Skeletal muscle cell (primary cell): ENCODE data around the gene KCNF1.

Source experiments
- DNase-seq: peaks from one replicate; pipeline ENCODE4 v3.0.0-alpha.2; 2010; ENCODE audit warnings: low read depth
- H3K4me3 ChIP-seq: 2 replicates; pipeline ENCODE4 v1.5.1; 2011; ENCODE audit warnings: low read depth, mild to moderate bottlenecking, control low read depth, low read length, moderate library complexity

KCNF1 gene

DNA sequence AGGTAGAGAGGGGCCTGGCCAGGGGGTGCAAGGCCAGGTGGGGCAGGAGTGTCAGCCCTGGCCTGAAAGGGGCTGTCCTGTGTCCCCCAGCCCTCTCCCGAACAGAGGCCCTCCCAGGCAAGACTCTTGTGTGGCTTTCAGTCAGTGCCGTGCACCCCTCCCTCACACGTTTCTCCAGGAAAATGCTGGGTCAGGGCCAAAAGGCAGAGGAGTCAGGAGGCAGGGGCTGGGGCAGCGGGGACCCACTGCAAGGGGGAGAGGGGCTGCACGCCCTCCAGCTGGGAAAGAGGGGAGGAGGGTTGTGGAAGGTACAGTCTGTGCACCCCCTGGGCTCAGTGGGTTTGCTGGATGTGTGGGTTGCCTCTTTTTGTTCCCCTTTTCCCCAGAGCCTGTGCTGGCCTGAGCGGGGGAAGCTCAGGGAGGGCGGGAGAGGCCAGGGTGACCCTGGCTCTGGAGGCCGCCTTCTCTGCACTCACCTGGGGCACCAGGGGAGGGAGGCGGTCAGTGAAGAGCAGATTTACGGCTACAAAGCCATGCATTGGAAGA, 4.1 kb downstream of the KCNF1 start:
- no peak overlapping the region for H3K4me3 ChIP-seq
- no peak for DNase-seq

DNA sequence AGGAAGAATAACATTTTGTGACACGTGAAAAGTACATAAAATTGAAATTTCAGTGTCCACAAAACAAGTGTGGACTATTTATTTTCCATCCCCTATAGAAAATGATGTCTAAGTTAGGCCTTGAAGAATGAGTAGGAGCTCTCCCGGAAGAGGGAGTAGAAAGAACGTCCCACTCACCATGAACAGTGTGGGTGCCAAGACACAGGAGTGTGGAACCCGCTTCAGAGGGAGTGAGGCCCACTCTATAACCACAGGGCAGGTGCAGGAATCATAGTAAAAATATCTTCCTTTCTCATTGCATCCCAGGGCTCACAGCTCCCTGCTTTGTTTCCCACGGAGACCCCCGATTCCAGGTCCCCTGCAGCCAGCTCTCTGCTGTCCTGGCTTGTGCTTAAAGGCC, 5.2 kb downstream of the KCNF1 start:
- H3K4me3 ChIP-seq, result no peak overlapping the region

DNA sequence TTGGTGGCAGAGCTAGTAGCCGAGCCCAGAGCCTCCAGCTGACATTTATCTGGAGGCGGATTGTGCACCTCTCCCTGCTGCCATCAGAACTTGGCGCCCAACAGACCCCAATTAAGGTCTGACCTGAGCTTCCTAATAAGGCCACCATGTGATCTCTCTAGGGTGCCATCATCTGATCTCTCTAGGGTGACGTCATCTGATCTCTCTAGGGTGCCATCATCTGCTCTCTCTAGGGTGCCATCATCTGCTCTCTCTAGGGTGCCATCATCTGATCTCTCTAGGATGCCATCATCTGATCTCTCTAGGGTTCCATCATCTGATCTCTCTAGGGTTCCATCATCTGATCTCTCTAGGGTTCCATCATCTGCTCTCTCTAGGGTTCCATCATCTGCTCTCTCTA, 6.2 kb downstream of the KCNF1 start:
- DNase-seq, result no peak
- no peak overlapping the region for H3K4me3 ChIP-seq

More for the DNA sequence above, 5.2 kb downstream of the KCNF1 start:
- no peak for DNase-seq

DNA sequence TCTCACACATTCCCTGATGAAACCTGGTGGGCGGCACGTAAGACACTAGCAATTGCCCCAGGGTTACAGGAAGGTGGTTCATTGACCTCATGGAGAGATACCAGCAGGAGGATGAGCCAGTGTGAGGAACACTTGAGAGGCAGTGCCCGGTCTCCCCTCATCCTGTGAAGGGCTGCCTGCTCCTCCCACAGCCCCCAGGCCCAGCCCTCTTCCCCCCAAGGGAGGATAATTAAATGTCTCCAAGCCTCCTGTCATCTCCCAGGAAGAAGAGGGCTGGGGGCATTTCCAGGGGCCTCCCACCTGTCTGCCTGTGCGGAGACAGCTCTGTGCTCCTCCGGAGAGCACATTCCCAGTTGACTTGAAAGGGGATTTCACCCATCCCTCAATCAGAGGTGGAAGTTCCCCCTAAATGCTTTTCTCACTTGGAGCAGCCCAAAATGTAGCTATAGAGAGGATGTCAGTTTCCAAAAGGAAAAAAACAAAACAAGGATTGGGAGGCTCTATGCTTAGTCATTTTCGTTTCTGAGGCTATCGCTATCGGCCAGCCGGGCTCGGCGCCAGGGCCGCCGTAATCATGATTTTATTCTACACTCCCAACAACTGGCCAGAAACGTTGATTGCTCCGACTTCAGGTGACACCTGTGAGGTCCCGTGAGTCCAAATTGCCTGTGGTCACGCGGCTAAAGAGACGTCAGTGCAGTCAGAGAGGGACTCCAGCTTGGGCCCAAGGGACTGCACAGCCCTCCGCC, 7.1 kb downstream of the KCNF1 start:
- no peak overlapping the region for H3K4me3 ChIP-seq
- no peak for DNase-seq

DNA sequence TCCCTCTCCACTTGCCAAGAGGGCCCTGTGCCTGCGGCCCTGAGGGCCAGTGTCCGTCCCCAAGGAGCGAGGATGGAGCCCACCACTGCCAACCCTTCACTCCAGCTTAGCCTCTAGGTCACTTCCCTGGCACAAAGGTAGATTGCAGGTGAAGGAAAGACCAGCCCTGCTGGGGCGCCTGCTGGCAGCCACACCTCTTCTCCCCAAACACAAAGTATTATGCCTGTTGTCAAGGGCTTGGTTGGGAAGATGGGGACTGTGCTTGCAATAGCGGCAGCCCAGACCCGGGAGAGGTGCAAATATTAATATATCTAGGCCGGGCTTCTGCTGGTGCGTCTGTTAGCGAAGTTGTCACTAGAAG, 7.7 kb downstream of the KCNF1 start:
- DNase-seq, result no peak
- H3K4me3 ChIP-seq, result no peak overlapping the region

DNA sequence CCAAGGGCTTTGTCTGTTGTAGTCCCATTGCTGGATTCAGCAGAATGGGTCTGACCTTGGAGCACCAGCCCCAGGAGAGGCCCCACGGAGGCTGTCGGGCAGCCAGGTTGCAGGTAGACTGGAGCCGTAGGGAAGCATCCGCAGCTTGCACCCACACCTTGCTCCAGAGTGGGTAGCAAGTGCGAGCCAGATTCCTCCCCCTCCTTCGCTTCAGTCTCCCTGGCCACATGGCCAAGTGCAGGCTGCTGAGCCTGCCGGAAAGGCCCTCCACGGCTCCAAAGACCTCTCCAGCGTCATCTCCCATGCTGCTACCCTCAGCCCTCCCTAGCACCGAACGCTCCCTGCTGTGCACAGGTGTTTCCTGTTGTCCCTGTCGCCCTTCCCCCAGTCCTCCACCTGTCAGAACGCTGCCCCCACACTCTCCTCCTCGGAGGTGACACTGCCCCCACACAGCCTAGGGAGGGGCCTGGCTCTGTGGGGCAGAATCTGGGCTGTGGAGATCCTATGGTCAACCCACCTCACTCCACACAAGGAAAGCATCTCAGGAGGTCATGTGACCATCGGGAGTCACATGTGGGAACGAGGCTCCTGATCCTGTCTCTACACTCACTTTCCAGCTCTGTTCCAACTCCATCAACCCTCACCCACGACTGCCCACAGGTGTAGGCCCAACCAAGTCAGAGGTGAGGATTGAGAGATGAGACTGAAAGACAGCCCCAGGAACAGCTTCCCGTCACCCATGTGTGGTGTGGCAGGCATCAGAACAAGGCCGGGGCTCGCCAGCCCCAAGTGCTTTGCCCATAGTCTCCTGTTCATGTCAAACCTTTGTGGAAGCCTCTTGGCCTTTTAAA, 8.3 kb downstream of the KCNF1 start:
- no peak for DNase-seq
- no peak overlapping the region for H3K4me3 ChIP-seq

DNA sequence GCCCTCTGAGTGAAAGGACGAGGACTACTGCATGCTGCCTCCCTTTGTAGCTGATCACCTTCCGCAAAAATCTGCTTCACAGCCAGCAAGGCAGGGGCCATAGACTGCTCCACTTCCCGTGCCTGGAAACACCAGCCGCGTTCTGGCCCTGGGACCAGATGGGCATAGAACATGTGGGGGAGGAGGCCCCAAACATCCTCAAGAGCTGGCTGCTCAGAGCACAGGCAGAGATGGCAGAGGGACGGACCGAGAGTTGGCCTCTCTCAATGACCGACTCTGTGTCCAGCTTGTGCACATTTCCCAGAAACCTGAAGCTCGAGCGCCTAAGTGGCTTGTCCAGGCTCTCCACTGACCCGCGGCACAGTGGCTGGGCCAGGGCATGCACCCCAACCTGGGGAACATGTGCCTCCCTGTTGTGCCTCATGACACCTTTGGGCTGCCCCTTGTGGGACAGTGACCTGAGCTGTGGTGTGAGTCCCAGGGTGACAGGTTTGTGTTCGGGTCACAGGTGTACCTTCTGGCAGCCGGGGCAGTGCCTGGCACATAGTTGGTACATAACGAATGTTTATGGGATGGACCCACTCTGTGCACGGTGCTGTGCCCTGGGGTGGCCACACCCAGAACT, 9.1 kb downstream of the KCNF1 start:
- no peak overlapping the region for H3K4me3 ChIP-seq
- DNase-seq, result no peak

DNA sequence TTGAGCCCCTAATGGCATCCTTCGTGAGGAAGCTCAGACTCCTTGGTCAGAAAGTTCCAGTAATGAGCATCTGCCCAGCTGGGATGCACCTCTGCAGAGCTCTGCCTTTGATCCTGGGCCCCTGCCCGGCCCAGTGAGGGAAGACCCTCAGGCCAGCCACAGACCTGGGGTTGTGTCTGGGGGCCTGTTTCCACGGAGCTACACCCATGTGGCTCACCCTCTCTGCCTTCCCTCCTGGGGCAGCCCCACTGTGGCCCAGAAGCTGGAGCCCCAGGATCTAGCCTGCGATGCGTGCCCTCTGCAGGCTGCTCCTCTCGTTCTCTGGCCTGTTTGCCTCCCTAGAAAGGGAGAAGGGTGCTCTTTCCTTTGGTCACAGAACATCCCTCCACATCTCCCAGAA, 9.8 kb downstream of the KCNF1 start:
- no peak for DNase-seq
- H3K4me3 ChIP-seq, result no peak overlapping the region

DNA sequence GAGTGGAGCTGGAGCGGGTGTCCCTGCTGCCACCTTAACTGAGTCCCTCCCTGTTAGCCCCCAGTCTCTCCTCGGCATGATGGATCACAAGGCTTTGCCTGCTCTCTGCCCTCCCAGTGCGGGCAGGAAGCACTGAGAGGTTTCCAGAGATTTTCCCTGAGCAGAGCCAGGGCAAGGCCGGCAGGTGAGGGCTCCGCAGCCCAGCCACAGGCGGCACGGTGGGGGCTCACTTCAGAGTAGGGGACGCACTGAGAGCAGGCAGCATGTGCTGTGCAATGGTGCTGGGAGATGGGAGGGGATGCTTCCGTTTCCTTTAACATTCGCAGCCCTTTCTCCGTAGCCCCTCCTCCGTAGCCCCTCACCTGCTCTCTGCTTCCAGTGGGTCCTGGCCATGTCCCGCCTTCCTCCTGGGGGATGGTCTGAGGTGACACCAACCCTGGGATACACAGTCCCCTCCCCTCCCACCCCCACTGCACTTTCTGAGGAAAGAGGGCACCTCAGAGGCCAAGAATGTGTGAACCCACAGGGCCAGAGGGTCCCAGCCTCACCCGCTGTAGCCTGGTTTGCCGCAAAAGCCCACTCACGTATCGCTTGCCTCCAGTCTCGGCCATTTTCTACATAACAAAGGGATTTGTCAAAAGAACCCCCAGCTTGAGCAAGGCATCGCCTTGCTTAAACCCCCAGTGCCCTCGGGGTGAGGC, 10.7 kb downstream of the KCNF1 start:
- no peak for DNase-seq

DNA sequence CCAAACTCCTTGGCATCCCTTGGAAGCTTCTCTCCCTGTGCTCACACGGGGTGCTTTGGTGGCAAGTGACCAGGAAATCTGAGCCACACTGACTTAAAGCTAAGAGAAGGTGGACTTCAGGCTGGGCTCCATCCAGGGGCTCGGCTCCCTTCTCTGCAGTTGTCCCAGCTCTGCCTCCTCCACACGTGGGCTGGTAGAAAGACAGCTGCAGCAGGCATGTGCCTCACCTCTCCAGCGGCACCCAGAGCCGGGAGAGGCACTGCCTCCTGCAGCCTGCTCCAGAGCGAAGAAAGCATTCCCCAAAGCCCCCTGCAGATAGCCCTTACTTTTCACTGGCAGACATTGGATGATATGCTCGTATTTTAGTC, 11.3 kb downstream of the KCNF1 start:
- no peak for DNase-seq
- H3K4me3 ChIP-seq, result no peak overlapping the region

More for the DNA sequence above, 10.7 kb downstream of the KCNF1 start:
- no peak overlapping the region for H3K4me3 ChIP-seq

DNA sequence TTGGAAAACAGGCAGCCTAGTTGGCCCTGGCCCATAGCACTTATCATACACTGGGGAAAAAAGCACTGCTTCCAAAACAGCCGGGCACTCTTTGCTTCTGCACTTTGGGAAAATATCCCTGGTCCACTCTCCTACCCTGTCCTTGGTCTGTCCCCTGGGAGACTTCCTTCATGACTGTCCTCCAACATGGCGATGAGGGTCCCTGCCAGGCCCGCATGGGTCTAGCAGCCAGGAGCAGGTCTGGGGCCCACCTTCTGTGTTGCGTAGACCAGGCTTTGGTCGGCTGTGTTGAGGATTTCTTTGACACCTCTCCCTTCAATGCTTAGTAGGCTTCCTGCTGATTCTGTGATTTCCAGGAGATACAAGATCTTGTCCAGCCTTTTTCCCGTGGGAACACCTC, 12.2 kb downstream of the KCNF1 start:
- H3K4me3 ChIP-seq, result no peak overlapping the region
- no peak for DNase-seq

DNA sequence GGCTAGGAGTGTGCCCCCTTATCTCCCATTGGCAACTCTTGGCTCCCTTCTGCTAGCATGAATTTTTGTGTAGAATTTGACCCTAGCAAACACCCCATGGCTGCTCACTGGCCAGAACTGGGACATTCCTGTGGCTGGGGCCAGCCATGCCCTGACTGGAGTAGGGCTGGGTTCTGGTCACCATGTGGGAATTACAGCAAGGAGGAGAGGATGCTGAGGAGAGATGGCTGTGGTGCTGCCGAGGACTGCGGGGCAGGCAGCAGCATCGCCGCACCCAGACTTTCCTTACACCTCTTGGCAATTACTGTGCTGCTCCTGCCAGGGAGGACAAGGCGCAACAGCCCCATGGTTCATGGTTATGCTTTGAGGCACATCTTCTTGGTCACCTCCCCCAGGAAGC, 12.7 kb downstream of the KCNF1 start:
- H3K4me3 ChIP-seq, result no peak overlapping the region
- DNase-seq, result no peak

DNA sequence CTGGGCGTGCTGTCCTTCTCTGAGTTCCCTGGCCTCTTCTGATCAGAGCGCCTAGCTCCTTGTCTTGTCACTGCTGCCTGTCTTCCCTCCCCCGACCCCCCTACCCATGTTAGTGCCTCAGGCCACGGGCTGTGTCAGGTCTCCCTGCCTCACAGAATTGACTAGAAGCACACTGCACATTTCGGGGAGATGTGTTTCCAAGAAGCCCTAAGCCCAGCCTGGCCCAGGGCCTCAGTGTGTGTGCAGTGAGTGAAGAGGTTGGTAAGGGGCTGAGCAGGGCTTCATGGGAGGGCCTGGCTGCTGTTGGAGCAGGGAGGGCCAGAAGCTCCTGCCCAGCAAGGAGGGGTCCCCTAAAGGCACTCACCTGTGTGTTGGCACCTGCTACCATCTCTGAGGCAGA, 13.1 kb downstream of the KCNF1 start:
- no peak for DNase-seq
- no peak overlapping the region for H3K4me3 ChIP-seq

DNA sequence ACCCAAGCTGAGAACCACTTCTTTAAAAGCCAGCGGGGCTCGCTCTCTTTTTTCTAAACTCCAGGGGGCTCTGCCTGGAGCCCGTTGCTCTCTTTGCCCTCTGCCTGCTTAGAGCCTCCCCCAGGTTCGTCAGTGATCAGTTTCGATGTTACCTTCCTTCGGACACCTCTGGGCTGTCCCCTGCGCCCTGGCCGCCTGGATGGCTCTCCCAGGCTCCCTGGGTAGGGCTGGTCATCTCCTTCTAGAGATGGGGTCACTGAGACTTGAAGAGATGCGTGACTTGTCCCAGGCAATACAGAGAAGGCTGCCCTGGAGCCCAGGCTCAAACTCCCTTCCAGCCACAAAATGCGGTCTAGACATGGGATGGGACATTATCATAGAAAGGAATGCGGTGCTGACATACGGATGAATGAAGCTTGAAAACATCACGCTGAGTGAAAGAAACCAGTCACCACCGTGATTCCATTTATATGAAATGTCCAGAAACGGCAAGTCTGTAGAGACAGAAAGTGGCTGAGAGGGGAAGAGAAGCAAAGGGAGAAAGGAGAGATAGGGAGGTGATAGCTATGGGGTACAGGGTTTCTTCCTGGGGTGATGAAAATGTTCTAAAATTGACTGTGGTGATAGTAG, 14.6 kb downstream of the KCNF1 start:
- no peak overlapping the region for H3K4me3 ChIP-seq
- DNase-seq, result no peak

DNA sequence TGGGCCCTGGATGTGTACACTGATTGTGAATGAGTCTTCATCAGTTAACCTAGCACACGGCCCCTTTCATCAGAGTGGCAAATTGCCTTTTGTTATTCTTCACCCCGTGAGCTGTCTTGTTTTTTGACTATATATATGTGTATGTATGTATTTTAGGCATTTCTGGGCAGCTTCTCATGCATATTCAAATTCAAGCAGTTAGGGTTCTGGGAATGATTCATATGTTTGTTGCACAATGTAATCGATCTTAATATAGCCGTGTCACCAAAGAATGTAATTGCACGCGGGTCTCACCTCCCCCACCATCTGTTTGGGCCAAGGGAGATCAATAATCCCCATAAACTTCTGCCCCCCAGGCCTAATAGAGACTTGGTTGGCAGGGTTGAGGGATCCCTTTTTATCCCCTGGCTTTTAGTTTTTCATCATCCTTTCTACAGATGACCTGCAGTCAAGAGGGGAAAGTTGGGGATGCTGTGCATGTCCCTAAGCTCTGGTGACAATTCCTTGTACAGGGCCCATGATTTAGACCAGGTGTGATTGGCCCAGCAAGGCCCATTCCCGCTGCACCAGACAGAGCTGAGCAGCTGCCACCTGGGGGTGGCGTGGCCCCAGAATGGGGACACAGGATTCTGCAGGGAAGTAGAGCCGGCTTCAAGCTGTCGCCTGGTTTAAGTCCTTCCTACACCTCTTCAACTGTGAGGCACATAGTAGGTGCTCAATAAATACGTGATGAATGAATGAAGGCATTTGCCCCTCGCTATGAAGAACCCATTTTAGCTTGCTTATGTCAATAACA, 19.2 kb downstream of the KCNF1 start:
- no peak overlapping the region for H3K4me3 ChIP-seq
- DNase-seq, result no peak

DNA sequence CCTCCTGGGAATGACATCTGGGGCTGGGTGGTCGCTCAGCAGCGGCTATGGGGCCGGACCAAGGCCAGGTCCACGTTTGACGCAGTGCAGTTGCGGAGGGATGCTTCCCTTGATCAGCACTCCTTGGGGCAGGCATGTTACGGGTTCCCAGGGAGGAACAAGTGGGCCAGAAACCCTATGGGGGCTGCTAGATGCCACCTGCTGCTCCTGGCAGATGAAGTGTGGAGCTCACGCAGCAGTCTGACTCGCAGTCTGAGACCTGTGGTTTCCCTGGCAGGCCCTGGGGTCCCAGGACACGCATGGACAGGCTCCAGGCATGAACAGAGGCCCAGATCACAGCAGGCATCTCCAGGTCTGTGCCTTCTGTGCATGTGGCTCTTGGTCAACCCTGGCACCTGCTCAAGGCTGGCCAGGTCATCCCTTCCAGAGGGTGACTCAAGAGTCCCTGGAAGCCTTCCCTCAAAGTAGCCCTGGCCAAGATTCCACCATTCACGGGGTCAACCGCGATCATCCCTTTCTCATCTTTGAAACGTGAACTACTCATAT, 20.0 kb downstream of the KCNF1 start:
- DNase-seq, result peak; percentile 16
- no peak overlapping the region for H3K4me3 ChIP-seq

DNA sequence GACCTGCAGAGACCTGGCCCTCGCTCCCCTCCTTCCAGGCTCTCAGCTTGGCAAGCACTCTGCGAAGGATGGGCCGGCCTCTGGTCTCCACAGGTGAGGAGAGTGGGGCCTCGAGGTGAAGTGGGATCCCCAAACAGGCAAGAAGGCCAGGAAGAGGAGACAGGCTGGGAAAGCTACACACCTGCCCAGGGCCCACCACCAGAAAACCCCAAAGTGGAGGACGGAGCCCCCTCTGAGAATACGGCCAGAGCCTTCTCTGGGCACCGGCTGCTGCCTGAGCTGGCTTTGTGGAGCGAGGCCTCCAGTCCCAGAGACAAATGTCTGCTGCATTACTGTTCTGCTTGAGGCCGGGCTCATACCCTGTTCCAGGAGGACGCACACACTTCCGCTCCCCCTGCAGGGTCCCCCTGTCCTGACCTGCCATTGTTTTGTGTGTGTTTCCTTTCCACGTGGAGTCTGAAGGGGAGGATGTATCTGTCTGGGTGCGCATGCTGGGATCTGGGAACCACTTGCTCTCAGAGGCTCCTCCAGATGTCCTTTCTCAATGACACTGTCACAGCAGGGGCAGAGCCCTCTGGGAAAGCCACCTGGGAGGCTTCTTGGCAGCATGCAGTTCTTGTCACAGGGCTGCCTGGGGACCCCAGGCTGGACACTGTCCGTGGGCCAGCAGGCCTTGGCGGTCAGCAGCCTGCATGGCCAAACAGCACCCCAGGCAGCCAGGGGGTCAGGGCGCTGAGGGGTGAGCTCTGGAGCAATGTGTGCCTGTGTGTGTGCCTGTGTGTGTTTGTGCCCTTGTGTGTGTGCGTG, 20.8 kb downstream of the KCNF1 start:
- H3K4me3 ChIP-seq, result no peak overlapping the region
- DNase-seq, result no peak
